Measurements from ENCODE around the gene FOXA1. TPM values are rescaled to one million over a fixed set of nuclear protein-coding genes. Genes with fewer than 3 reads are reported as not detected.
A peak's percentile ranks its signal among the peaks of the same experiment; 100 is the strongest.

FOXA1 gene
- total RNA-seq, 1 experiment from 2014 or later: not detected

DNA sequence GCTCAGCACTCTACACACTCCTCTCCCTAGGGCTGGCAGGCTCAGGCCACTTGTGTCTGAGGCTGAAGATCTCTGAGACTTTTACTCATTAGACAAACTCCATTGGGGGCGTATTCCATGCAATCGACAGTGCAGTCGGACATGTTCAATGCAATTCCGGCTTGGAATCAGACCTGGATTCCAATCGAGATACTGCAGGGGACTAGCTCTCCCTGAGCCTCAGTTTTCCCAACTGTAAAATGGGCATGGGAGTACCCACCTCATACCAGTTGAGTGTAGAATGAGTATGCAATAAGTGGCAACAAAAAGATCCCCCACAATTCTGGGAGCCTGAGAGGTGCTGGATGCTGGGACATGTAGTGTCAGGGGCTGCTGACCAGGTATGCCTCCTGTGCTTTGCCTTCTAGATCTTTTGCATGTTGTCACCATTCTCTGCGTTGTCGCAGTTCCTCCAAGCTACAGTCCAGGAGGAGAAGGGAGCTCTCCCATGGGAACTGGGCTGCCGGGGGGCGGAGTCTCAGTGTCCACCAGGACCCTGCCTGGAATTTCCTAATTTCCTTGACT lies 8.7 kb upstream of the FOXA1 start:
- in situ Hi-C loops (cut with HindIII; ENCODE audit: low sequenced_read_pairs): no loop called here
- no peak for DNase-seq (ENCODE audit: low spot score)

GRCh38 chr14:37602605-37603453 lies 7.8 kb upstream of the FOXA1 start:
- in situ Hi-C loops (cut with HindIII; ENCODE audit: low sequenced_read_pairs): no loop called here

GRCh38 chr14:37601865-37602264 lies 6.8 kb upstream of the FOXA1 start:
- no peak for DNase-seq (ENCODE audit: low spot score)
- in situ Hi-C loops (cut with HindIII; ENCODE audit: low sequenced_read_pairs): no loop called here

More at GRCh38 chr14:37602605-37603453, 7.8 kb upstream of the FOXA1 start:
- DNase-seq (ENCODE audit: low spot score): no peak

DNA sequence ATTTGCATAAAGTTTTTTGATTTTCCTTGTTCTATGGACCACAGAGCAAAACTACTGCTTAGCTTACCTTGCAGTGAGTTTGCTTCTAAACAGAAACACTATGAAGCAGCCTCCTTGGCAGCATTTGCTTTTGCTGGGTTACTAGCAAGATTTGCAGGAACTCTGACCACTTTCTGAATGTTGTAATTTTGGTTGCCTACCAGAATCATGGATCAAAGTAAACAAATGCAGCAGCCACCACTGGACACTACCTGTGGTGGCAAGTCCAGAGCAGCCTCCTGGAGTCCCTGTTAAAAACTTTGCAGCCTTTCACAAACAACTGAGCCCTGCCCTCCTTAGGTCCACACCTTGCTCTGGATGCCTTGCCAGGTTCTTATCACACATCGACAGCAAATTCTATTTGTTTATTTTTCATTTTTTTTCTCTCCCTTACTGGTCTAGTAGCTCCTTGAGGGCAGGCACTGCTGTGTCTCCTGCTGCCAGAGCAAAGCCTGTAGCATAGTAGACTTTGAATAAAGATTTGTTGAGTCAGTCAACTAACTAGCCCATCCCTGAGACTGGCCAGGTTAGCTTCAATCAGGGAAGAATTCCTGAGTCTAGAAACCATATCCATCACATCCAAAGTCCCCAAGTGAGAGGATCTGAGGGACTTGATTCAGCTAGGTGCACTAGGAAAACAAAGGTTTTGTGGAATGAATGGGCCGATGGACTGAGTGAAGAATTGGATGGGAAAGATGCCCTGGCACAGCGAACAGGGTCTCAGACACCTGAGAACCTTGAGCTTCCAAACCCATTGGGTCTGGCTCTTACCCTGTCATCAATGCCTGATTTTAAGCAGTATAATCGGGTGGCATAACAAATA lies 6.1 kb upstream of the FOXA1 start:
- no peak for DNase-seq (ENCODE audit: low spot score)
- in situ Hi-C loops (cut with HindIII; ENCODE audit: low sequenced_read_pairs): no loop called here

DNA sequence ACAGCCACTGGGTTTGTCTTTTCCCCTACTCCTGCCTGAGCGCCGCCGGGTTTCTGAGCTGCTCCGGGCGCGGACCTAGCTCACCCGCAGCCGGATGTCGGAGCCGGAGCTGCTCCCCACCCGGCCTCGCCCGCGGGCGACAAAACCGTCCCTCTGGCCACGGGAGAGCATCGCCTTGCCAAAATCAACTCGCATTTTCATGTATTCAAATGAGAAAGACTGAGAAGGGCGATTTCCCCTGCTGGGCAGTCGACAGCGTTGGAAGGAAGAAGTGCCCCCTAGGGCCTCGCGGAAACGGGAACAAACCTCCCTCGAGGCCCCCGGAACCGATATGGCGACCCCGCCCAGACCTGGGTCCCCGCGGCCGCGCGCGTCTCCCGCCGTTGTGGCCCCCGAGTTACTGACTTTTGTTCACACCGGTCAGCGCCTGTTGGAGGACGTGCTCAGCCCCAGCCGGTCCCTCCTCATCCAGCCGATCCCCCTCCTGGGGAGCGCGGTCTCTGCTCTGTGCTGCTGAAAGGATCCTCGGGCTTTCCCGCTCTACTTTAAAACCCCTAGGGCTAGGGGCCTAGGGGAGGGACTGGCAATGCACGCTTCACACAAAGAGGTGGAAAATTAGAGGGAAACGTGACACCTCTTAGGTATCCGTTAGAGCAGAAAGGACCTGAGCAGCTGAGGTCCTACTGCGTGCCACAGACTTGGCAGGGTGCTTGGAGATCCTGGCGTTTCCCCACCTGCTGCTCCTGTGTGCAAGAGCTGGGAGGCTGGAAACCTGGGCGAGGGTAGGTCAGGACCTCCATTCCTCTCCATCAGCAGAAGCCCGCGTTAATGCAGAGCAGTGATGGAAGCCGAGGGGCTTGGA lies 4.7 kb upstream of the FOXA1 start:
- in situ Hi-C loops (cut with HindIII; ENCODE audit: low sequenced_read_pairs): no loop called here
- no peak for DNase-seq (ENCODE audit: low spot score)

GRCh38 chr14:37598747-37599506 lies 3.9 kb upstream of the FOXA1 start:
- no peak for DNase-seq (ENCODE audit: low spot score)
- in situ Hi-C loops (cut with HindIII; ENCODE audit: low sequenced_read_pairs): no loop called here

- in situ Hi-C loops (cut with HindIII; ENCODE audit: low sequenced_read_pairs): no loop called here
- DNase-seq (ENCODE audit: low spot score): no peak
Observed at GRCh38 chr14:37597914-37598746, 3.1 kb upstream of the FOXA1 start.

DNA sequence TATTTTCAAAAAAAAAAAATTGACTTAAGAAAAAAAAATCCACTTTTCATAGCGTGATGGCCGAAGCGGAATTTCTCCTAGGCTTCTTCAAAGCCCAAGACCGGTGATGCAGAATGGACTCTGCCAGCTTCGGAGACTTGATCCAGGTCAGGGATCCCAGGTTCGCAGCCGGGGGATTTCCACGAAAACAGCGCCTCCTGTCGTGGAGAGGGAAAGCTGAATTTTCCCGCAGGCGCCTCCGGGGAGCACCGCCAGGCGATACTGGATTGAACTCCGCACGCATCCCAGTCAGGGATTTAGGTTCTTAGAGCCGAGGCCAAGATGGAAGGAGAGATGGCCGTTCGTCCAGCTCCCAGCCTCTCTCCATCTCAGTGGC lies 2.5 kb upstream of the FOXA1 start:
- no peak for DNase-seq (ENCODE audit: low spot score)
- in situ Hi-C loops (cut with HindIII; ENCODE audit: low sequenced_read_pairs): no loop called here

- in situ Hi-C loops (cut with HindIII; ENCODE audit: low sequenced_read_pairs): no loop called here
- no peak for DNase-seq (ENCODE audit: low spot score)
Observed at GRCh38 chr14:37596790-37597472, 1.9 kb upstream of the FOXA1 start.

DNA sequence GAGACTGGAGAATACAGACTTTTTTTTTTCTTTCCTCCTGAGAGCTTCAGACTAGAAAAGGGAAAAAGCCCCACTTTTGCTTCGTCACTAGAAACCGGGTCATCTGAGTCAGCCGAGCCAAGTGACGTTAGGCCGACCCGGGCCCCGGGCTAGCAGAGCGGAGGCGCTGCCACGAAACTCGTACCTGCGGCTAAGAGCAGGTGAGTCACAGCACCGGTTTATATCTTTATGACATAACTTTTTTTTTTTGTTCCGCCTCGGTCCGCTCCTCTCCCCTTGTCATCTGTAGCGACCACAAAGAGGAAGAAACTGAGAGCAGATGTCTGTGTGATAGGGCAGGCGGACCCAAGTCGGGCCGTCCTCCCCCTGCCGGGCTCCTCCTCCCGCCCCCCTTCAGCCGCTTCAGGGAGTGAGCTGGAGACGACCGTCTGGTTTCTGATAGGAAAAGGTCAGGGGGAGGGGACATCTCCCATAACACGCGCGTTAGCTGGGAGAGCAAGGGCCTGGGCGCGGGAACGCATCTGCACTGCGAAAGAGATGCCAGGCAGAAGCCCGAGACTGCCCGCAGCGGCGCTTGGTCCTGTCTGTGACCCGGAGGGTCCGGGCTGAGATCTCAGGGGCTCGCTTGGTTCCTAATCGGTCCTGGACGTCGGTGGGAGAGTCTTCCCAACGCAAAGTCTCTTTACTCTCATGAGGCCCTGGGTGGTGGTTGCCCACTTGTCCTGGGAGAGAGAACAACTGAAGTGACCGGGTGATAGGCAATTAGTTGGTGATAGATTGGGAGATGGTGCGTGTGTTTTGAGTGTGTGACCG lies 966 bp upstream of the FOXA1 start:
- no peak for DNase-seq (ENCODE audit: low spot score)
- in situ Hi-C loops (cut with HindIII; ENCODE audit: low sequenced_read_pairs): no loop called here

GRCh38 chr14:37594238-37594970 lies 645 bp downstream of the FOXA1 start:
- peak; percentile 49 for DNase-seq (ENCODE audit: low spot score)
- in situ Hi-C loops (cut with HindIII; ENCODE audit: low sequenced_read_pairs): no loop called here

- no peak for DNase-seq (ENCODE audit: low spot score)
- in situ Hi-C loops (cut with HindIII; ENCODE audit: low sequenced_read_pairs): no loop called here
Observed at GRCh38 chr14:37593511-37594237, 1.4 kb downstream of the FOXA1 start.

- in situ Hi-C loops (cut with HindIII; ENCODE audit: low sequenced_read_pairs): no loop called here
- DNase-seq (ENCODE audit: low spot score): no peak
Observed at GRCh38 chr14:37592482-37593408, 2.3 kb downstream of the FOXA1 start.

GRCh38 chr14:37591941-37592481 lies 3.0 kb downstream of the FOXA1 start:
- DNase-seq (ENCODE audit: low spot score): no peak
- in situ Hi-C loops (cut with HindIII; ENCODE audit: low sequenced_read_pairs): no loop called here
